ENCODE results near the gene SUSD1.

Gene SUSD1

GRCh38 chr9:112037281-112038016 is 137.6 kb downstream of the SUSD1 start:
- TF ChIP-seq REST (IDR thresholded peaks at IDR 0.05; ENCODE audit: insufficient read depth in 1 of 2, low read depth in 2 of 2, low read length in 2 of 2) (no peak), POLR2AphosphoS5 (IDR thresholded peaks at IDR 0.05; ENCODE audit: low read depth, low read length) (no peak), TAF1 (IDR thresholded peaks at IDR 0.05; ENCODE audit: borderline replicate concordance, insufficient read depth, low read length) (no peak), FOXP2 (optimal IDR thresholded peaks at IDR 0.05; ENCODE audit: borderline replicate concordance, extremely low read depth, extremely low read length, insufficient read depth) (no peak), SIN3A (IDR thresholded peaks at IDR 0.05; ENCODE audit: borderline replicate concordance, insufficient read depth, low read length) (no peak)

GRCh38 chr9:112035166-112035826 is 139.8 kb downstream of the SUSD1 start:
- TF ChIP-seq TAF1 (IDR thresholded peaks at IDR 0.05; ENCODE audit: borderline replicate concordance, insufficient read depth, low read length) (no peak), FOXP2 (optimal IDR thresholded peaks at IDR 0.05; ENCODE audit: borderline replicate concordance, extremely low read depth, extremely low read length, insufficient read depth) (no peak), REST (IDR thresholded peaks at IDR 0.05; ENCODE audit: insufficient read depth in 1 of 2, low read depth in 2 of 2, low read length in 2 of 2) (no peak), SIN3A (IDR thresholded peaks at IDR 0.05; ENCODE audit: borderline replicate concordance, insufficient read depth, low read length) (no peak), POLR2AphosphoS5 (IDR thresholded peaks at IDR 0.05; ENCODE audit: low read depth, low read length) (no peak)

- no peak for TF ChIP-seq REST (IDR thresholded peaks at IDR 0.05; ENCODE audit: insufficient read depth in 1 of 2, low read depth in 2 of 2, low read length in 2 of 2)
- TF ChIP-seq TAF1 (IDR thresholded peaks at IDR 0.05; ENCODE audit: borderline replicate concordance, insufficient read depth, low read length) = no peak
- TF ChIP-seq POLR2AphosphoS5 (IDR thresholded peaks at IDR 0.05; ENCODE audit: low read depth, low read length) = no peak
- TF ChIP-seq SIN3A (IDR thresholded peaks at IDR 0.05; ENCODE audit: borderline replicate concordance, insufficient read depth, low read length) = no peak
Observed at GRCh38 chr9:112034216-112034611, 140.9 kb downstream of the SUSD1 start.

GRCh38 chr9:112033237-112034215 is 141.6 kb downstream of the SUSD1 start:
- TF ChIP-seq TAF1 (IDR thresholded peaks at IDR 0.05; ENCODE audit: borderline replicate concordance, insufficient read depth, low read length) (no peak), FOXP2 (optimal IDR thresholded peaks at IDR 0.05; ENCODE audit: borderline replicate concordance, extremely low read depth, extremely low read length, insufficient read depth) (no peak), SIN3A (IDR thresholded peaks at IDR 0.05; ENCODE audit: borderline replicate concordance, insufficient read depth, low read length) (no peak), REST (IDR thresholded peaks at IDR 0.05; ENCODE audit: insufficient read depth in 1 of 2, low read depth in 2 of 2, low read length in 2 of 2) (no peak), POLR2AphosphoS5 (IDR thresholded peaks at IDR 0.05; ENCODE audit: low read depth, low read length) (no peak)

All from PFSK-1 (cell line).